Measurements from ENCODE around the gene FAM240A.

DNA sequence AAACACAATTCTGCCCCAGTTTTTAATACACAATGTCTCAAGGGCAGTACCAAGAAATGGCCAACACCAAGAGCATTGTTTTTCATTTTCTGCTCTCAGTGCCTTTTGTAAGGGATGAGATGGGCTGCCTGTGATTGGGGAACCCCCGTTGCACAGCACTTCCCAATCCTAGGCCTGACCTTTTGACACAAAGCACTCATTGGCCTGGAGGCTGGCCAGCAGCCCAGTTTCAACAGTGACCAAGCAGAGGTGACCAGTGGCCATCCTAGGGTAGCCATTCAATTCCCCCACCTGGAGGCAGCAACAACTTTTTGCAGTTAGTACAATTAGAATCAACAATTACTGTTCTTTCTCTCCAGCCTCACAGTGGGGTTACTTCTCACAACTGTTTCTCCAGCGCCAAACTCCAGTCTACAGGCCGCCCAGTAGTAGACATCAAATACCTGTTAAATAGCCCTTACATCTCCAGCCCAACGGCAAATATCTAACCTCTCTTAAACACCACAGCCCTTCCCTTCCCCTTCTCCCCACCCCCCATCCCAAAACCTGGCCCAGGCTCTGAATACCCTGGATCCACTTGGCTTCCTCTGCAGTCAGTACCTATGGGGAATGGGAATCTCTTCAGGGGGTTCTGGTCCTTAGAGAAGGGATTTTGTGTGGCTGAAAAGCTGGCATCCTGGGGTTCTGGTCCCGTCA, 37.3 kb upstream of the FAM240A start:
- TF ChIP-seq, protein P1, sequence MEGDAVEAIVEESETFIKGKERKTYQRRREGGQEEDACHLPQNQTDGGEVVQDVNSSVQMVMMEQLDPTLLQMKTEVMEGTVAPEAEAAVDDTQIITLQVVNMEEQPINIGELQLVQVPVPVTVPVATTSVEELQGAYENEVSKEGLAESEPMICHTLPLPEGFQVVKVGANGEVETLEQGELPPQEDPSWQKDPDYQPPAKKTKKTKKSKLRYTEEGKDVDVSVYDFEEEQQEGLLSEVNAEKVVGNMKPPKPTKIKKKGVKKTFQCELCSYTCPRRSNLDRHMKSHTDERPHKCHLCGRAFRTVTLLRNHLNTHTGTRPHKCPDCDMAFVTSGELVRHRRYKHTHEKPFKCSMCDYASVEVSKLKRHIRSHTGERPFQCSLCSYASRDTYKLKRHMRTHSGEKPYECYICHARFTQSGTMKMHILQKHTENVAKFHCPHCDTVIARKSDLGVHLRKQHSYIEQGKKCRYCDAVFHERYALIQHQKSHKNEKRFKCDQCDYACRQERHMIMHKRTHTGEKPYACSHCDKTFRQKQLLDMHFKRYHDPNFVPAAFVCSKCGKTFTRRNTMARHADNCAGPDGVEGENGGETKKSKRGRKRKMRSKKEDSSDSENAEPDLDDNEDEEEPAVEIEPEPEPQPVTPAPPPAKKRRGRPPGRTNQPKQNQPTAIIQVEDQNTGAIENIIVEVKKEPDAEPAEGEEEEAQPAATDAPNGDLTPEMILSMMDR (IDR thresholded peaks at IDR 0.05; ENCODE audit: low read depth, low read length, missing input control) = no peak
- TF ChIP-seq, protein P2, sequence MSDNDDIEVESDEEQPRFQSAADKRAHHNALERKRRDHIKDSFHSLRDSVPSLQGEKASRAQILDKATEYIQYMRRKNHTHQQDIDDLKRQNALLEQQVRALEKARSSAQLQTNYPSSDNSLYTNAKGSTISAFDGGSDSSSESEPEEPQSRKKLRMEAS (IDR thresholded peaks at IDR 0.05) = no peak
- no peak for TF ChIP-seq GABPA (IDR thresholded peaks at IDR 0.05 in 1 of 2, conservative IDR thresholded peaks at IDR 0.05 in 1 of 2)
- TF ChIP-seq RXRA (IDR thresholded peaks at IDR 0.05) = peak; percentile 68 to 70
- TF ChIP-seq, protein P3, sequence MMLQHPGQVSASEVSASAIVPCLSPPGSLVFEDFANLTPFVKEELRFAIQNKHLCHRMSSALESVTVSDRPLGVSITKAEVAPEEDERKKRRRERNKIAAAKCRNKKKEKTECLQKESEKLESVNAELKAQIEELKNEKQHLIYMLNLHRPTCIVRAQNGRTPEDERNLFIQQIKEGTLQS (IDR thresholded peaks at IDR 0.05) = no peak
- no peak for TF ChIP-seq FOXA1 (IDR thresholded peaks at IDR 0.05)
- TF ChIP-seq, protein P4, sequence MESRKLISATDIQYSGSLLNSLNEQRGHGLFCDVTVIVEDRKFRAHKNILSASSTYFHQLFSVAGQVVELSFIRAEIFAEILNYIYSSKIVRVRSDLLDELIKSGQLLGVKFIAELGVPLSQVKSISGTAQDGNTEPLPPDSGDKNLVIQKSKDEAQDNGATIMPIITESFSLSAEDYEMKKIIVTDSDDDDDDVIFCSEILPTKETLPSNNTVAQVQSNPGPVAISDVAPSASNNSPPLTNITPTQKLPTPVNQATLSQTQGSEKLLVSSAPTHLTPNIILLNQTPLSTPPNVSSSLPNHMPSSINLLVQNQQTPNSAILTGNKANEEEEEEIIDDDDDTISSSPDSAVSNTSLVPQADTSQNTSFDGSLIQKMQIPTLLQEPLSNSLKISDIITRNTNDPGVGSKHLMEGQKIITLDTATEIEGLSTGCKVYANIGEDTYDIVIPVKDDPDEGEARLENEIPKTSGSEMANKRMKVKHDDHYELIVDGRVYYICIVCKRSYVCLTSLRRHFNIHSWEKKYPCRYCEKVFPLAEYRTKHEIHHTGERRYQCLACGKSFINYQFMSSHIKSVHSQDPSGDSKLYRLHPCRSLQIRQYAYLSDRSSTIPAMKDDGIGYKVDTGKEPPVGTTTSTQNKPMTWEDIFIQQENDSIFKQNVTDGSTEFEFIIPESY (IDR thresholded peaks at IDR 0.05) = no peak
- TF ChIP-seq YY1 (IDR thresholded peaks at IDR 0.05) = peak; percentile 66
- no peak for TF ChIP-seq TAF1 (conservative IDR thresholded peaks at IDR 0.05)
- TF ChIP-seq, protein P5, sequence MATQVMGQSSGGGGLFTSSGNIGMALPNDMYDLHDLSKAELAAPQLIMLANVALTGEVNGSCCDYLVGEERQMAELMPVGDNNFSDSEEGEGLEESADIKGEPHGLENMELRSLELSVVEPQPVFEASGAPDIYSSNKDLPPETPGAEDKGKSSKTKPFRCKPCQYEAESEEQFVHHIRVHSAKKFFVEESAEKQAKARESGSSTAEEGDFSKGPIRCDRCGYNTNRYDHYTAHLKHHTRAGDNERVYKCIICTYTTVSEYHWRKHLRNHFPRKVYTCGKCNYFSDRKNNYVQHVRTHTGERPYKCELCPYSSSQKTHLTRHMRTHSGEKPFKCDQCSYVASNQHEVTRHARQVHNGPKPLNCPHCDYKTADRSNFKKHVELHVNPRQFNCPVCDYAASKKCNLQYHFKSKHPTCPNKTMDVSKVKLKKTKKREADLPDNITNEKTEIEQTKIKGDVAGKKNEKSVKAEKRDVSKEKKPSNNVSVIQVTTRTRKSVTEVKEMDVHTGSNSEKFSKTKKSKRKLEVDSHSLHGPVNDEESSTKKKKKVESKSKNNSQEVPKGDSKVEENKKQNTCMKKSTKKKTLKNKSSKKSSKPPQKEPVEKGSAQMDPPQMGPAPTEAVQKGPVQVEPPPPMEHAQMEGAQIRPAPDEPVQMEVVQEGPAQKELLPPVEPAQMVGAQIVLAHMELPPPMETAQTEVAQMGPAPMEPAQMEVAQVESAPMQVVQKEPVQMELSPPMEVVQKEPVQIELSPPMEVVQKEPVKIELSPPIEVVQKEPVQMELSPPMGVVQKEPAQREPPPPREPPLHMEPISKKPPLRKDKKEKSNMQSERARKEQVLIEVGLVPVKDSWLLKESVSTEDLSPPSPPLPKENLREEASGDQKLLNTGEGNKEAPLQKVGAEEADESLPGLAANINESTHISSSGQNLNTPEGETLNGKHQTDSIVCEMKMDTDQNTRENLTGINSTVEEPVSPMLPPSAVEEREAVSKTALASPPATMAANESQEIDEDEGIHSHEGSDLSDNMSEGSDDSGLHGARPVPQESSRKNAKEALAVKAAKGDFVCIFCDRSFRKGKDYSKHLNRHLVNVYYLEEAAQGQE (IDR thresholded peaks at IDR 0.05) = no peak
- no peak for TF ChIP-seq HNF4G (IDR thresholded peaks at IDR 0.05)
- peak; percentile 38 to 41 for TF ChIP-seq RAD21 (IDR thresholded peaks at IDR 0.05)
- TF ChIP-seq SP1 (IDR thresholded peaks at IDR 0.05) = peak; percentile 74
- no peak for TF ChIP-seq EGR1 (IDR thresholded peaks at IDR 0.05; ENCODE audit: low read depth in 2 of 2)
